ENCODE measurements around the gene RARA.
"Not testable (repeated sequence)": the region's sequence is repeated elsewhere in the genome, so short reads cannot be mapped to it uniquely, and the experiment has no call there.

DNA sequence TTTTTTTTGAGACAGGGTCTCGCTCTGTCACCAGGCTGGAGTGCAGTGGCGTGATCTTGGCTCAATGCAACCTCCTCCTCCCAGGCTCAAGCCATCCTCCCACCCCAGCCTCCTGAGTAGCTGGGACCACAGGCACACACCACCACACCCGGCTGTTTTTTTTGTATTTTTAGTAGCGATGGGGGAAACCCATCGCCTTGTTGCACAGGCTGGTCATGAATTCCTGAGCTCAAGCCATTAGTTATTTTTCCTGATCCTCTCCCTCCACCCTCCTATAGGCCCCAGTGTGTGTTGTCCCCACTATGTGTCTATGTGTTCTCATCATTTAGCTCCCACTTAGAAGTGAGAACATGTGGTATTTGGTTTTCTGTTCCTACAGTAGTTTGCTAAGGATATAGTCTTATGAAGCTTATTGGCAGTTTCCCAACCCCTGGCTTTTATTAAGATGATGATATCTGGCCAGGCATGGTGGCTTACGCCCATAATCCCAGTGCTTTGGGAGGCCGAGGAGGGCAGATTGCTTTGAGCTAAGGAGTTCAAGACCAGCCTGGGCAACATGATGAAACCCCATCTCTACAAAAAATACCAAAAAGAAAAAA lies 9.7 kb upstream of the RARA start:
- not testable (repeated sequence) for TF ChIP-seq POLR2A (IDR thresholded peaks at IDR 0.05)
- TF ChIP-seq, protein P1, sequence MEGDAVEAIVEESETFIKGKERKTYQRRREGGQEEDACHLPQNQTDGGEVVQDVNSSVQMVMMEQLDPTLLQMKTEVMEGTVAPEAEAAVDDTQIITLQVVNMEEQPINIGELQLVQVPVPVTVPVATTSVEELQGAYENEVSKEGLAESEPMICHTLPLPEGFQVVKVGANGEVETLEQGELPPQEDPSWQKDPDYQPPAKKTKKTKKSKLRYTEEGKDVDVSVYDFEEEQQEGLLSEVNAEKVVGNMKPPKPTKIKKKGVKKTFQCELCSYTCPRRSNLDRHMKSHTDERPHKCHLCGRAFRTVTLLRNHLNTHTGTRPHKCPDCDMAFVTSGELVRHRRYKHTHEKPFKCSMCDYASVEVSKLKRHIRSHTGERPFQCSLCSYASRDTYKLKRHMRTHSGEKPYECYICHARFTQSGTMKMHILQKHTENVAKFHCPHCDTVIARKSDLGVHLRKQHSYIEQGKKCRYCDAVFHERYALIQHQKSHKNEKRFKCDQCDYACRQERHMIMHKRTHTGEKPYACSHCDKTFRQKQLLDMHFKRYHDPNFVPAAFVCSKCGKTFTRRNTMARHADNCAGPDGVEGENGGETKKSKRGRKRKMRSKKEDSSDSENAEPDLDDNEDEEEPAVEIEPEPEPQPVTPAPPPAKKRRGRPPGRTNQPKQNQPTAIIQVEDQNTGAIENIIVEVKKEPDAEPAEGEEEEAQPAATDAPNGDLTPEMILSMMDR (IDR thresholded peaks at IDR 0.05) = not testable (repeated sequence)
